OCI-LY7 (cell line): ENCODE measurements around the gene CCL25. TPM values are rescaled to one million over a fixed set of nuclear protein-coding genes. Genes with fewer than 3 reads are reported as not detected.

Source experiments
- BruUV-seq: library from RNA; stranded (reverse); fragments of 400-500 nt; replicated peaks from 2 replicates; lab custom pipeline; 2021; lab: Mats Ljungman, UMichigan
- CTCF ChIA-PET: fragments of 300-600 bp; sonication (Branson Sonifier 250); formaldehyde crosslinking; loops from one replicate; lab custom pipeline; 2022; ENCODE audit warnings: antibody characterized with exemption; ENCODE audit not compliant: unreplicated experiment; lab: Charles Lee
- POLR2A ChIA-PET: fragments of 300-600 bp; sonication (Branson Sonifier 250); formaldehyde crosslinking; loops from one replicate; lab custom pipeline; 2022; ENCODE audit warnings: antibody characterized with exemption; lab: Charles Lee
- DNase-seq: peaks from one replicate; pipeline ENCODE4 v3.0.0-alpha.2; 2015; ENCODE audit warnings: low spot score
- H2AFZ ChIP-seq: fragments of 200-600 bp; sonication (generic), shearing (Covaris generic); 2 replicates; pipeline ENCODE4 v1.6.1; 2014; ENCODE audit warnings: mild to moderate bottlenecking, antibody characterized with exemption, low read length, moderate library complexity
- H3K27ac ChIP-seq: fragments of 200-600 bp; sonication (generic); 2 replicates; pipeline ENCODE4 v1.5.1; 2014; ENCODE audit warnings: mixed run types, low read depth, mild to moderate bottlenecking, moderate library complexity, low read length, inconsistent platforms; ENCODE audit not compliant: poor library complexity, severe bottlenecking
- H3K36me3 ChIP-seq: fragments of 200-600 bp; sonication (generic); 2 replicates; pipeline ENCODE4 v1.6.1; 2014; ENCODE audit warnings: mild to moderate bottlenecking, antibody characterized with exemption, low read length, moderate library complexity, mixed read lengths; ENCODE audit not compliant: insufficient read depth
- H3K4me1 ChIP-seq: fragments of 200-600 bp; sonication (generic); 2 replicates; pipeline ENCODE4 v1.5.1; 2014; ENCODE audit warnings: mild to moderate bottlenecking, low read length; ENCODE audit not compliant: insufficient read depth, poor library complexity, severe bottlenecking
- H3K4me2 ChIP-seq: fragments of 200-600 bp; sonication (generic); 2 replicates; pipeline ENCODE4 v1.6.1; 2014; ENCODE audit warnings: mild to moderate bottlenecking, low read length
- H3K4me3 ChIP-seq: fragments of 200-600 bp; sonication (generic); 2 replicates; pipeline ENCODE4 v1.5.1; 2014; ENCODE audit warnings: mild to moderate bottlenecking, low read depth, low read length; ENCODE audit not compliant: poor library complexity, severe bottlenecking
- H3K79me2 ChIP-seq: fragments of 200-600 bp; sonication (generic); 2 replicates; pipeline ENCODE4 v1.6.1; 2016; ENCODE audit warnings: low read depth, mild to moderate bottlenecking, low read length, moderate library complexity, mixed read lengths; ENCODE audit not compliant: insufficient read depth
- H3K9me2 ChIP-seq: fragments of 200-600 bp; sonication (generic); 2 replicates; pipeline ENCODE4 v1.6.1; 2016; ENCODE audit warnings: mild to moderate bottlenecking, low read length, mixed read lengths; ENCODE audit not compliant: insufficient read depth
- H3K9me3 ChIP-seq: fragments of 200-600 bp; sonication (generic); 2 replicates; pipeline ENCODE4 v1.6.1; 2014; ENCODE audit warnings: mild to moderate bottlenecking, mixed run types, low read length, mixed read lengths
- H4K20me1 ChIP-seq: fragments of 200-600 bp; sonication (generic); 2 replicates; pipeline ENCODE4 v1.6.1; 2014; ENCODE audit warnings: mild to moderate bottlenecking, antibody characterized with exemption, low read length, moderate library complexity, mixed read lengths; ENCODE audit not compliant: insufficient read depth
- CTCF ChIP-seq: fragments of 200-600 bp; sonication (generic); conservative IDR thresholded peaks from 2 replicates; pipeline ENCODE4 v1.5.1; 2014; ENCODE audit warnings: mild to moderate bottlenecking, antibody characterized with exemption, low read length, moderate library complexity, mixed read lengths
- EZH2phosphoT487 ChIP-seq: fragments of 200-600 bp; sonication (generic); IDR thresholded peaks from 2 replicates; pipeline ENCODE4 v1.6.1; 2018; ENCODE audit warnings: low read depth, borderline replicate concordance, mild to moderate bottlenecking, mixed run types, antibody characterized with exemption, low read length, moderate library complexity, mixed read lengths
- intact Hi-C: fragments of 100-400 bp; cut with micrococcal nuclease; formaldehyde crosslinking; loops from one replicate; pipeline ENCODE4 v1.10.0; 2022; ENCODE audit not compliant: unreplicated experiment
- total RNA-seq, 2 experiments: library from RNA; depleted of rRNA in 1 of 2; stranded (reverse); fragments of >200 nt in 1 of 2; shearing (Covaris generic) in 1 of 2; gene quantifications; 2 replicates each; pipeline ENCODE4 v1.2.3, GENCODE V29; 2014 to 2022

CCL25 gene
- total RNA-seq, 2 experiments from 2014 or later: 0.70 to 0.88 TPM

- Histone ChIP-seq H2AFZ (no peak overlapping the region), H4K20me1 (no peaks in the 10 kb centered on the region), H3K79me2 (no peaks in the 10 kb centered on the region), H3K4me3 (no peak overlapping the region), H3K27ac (no peak overlapping the region), H3K9me3 (no peaks in the 10 kb centered on the region), H3K4me1 (no peaks in the 10 kb centered on the region), H3K36me3 (no peaks in the 10 kb centered on the region), H3K4me2 (no peak overlapping the region), H3K9me2 (no peaks in the 10 kb centered on the region)
- ChIA-PET CTCF (no interaction called here), POLR2A (interaction anchor here (0.5 kb wide), 1 partner anchor 11 kb away, joined by 4 read pairs; no protein-coding TSS in a partner anchor)
- no peak for TF ChIP-seq EZH2phosphoT487
- no peak for TF ChIP-seq CTCF
- intact Hi-C loops: no loop called here
- no peak for DNase-seq
- BruUV-seq: no TSS peak
Measured at GRCh38 chr19:8109890-8110662, 57.5 kb downstream of the CCL25 start.

- CTCF ChIA-PET: no interaction called here
- intact Hi-C loops: no loop called here
- H3K36me3 ChIP-seq: no peaks in the 10 kb centered on the region
- no peak overlapping the region for H3K4me2 ChIP-seq
- POLR2A ChIA-PET: interaction anchor here (0.5 kb wide), 1 partner anchor 10 kb away, joined by 4 read pairs; no protein-coding TSS in a partner anchor
- BruUV-seq: no TSS peak
- no peak overlapping the region for H3K4me3 ChIP-seq
- H4K20me1 ChIP-seq: no peaks in the 10 kb centered on the region
- TF ChIP-seq EZH2phosphoT487: no peak
- TF ChIP-seq CTCF: no peak
- H3K4me1 ChIP-seq: no peaks in the 10 kb centered on the region
- no peak for DNase-seq
- no peaks in the 10 kb centered on the region for H3K9me3 ChIP-seq
- H3K9me2 ChIP-seq: no peaks in the 10 kb centered on the region
- H3K79me2 ChIP-seq: no peaks in the 10 kb centered on the region
- no peak overlapping the region for H2AFZ ChIP-seq
- H3K27ac ChIP-seq: no peak overlapping the region
Measured at GRCh38 chr19:8110931-8111330, 58.4 kb downstream of the CCL25 start.

GRCh38 chr19:8111376-8111775 is 58.8 kb downstream of the CCL25 start:
- no peaks in the 10 kb centered on the region for H4K20me1 ChIP-seq
- H3K36me3 ChIP-seq: no peaks in the 10 kb centered on the region
- H2AFZ ChIP-seq: no peak overlapping the region
- intact Hi-C loops: no loop called here
- BruUV-seq: no TSS peak
- H3K4me3 ChIP-seq: no peak overlapping the region
- ChIA-PET POLR2A (no interaction called here), CTCF (no interaction called here)
- H3K79me2 ChIP-seq: no peaks in the 10 kb centered on the region
- no peak overlapping the region for H3K27ac ChIP-seq
- H3K4me2 ChIP-seq: no peak overlapping the region
- no peaks in the 10 kb centered on the region for H3K9me3 ChIP-seq
- TF ChIP-seq CTCF (no peak), EZH2phosphoT487 (no peak)
- H3K9me2 ChIP-seq: no peaks in the 10 kb centered on the region
- no peaks in the 10 kb centered on the region for H3K4me1 ChIP-seq
- DNase-seq: no peak
